NCI-H2081 treated with DMSO at 0.1 percent for 48 hours (cell line): ENCODE data around the gene MZT2B.
"Not testable (repeated sequence)": the region's sequence is repeated elsewhere in the genome, so short reads cannot be mapped to it uniquely, and the experiment has no call there.

Experiments used
- DNase-seq: peaks from one replicate; lab custom pipeline; 2025; lab: John Stamatoyannopoulos, UW

The MZT2B gene

GRCh38 chr2:130219147-130219546 is 37.1 kb downstream of the MZT2B start:
- not testable (repeated sequence) for DNase-seq

GRCh38 chr2:130220505-130220904 is 38.4 kb downstream of the MZT2B start:
- not testable (repeated sequence) for DNase-seq

- not testable (repeated sequence) for DNase-seq
Measured at GRCh38 chr2:130222523-130222922, 40.5 kb downstream of the MZT2B start.

GRCh38 chr2:130228005-130228404 is 45.9 kb downstream of the MZT2B start:
- DNase-seq, result not testable (repeated sequence)

GRCh38 chr2:130228467-130229160 is 46.6 kb downstream of the MZT2B start:
- not testable (repeated sequence) for DNase-seq

- not testable (repeated sequence) for DNase-seq
Measured at GRCh38 chr2:130229161-130229510, 47.1 kb downstream of the MZT2B start.

- not testable (repeated sequence) for DNase-seq
Measured at GRCh38 chr2:130230376-130230775, 48.3 kb downstream of the MZT2B start.

- DNase-seq, result not testable (repeated sequence)
Measured at GRCh38 chr2:130230907-130231306, 48.8 kb downstream of the MZT2B start.

- DNase-seq, result no peak
Measured at GRCh38 chr2:130231656-130232055, 49.6 kb downstream of the MZT2B start.

GRCh38 chr2:130233066-130233465 is 51.0 kb downstream of the MZT2B start:
- not testable (repeated sequence) for DNase-seq

- DNase-seq, result not testable (repeated sequence)
Measured at GRCh38 chr2:130239581-130239980, 57.5 kb downstream of the MZT2B start.
